ENCODE measurements around the gene STX11. TPM values are rescaled to one million over a fixed set of nuclear protein-coding genes. Genes with fewer than 3 reads are reported as not detected.

Gene STX11
- total RNA-seq, 1 experiment from 2014 or later, result 0.69 TPM

- RAD21 ChIA-PET (ENCODE audit: low non-redundant PET in 1 of 2, low total read pairs in 2 of 2, uncharacterized antibody in 2 of 2, unreplicated experiment in 2 of 2), result no interaction called here
These were observed 67.5 kb downstream of the STX11 start for GRCh38 chr6:144217797-144218196.

More at GRCh38 chr6:144217797-144218196, 67.5 kb downstream of the STX11 start:
- intact Hi-C loops (cut with micrococcal nuclease), result loop anchor here (2.0 to 5.0 kb wide), 5 partner anchors 69 to 640 kb away; no protein-coding TSS in a partner anchor
- peaks cover 0 to 9% of the 10 kb centered on the region in 2 experiments; a peak in 1 of 4 replicates for H3K9me3 ChIP-seq (ENCODE audit: control insufficient read depth in 1 of 2, insufficient read depth in 1 of 2, low read depth in 1 of 2, low read length in 2 of 2)
- ChIA-PET POLR2A (no interaction called here), CTCF (interaction anchor here (0.6 to 2.5 kb wide), 6 partner anchors 10 to 920 kb away, joined by 3 to 9 read pairs (median 5); no protein-coding TSS in a partner anchor)
- H3K36me3 ChIP-seq (ENCODE audit: control insufficient read depth in 1 of 2, insufficient read depth in 2 of 2, low read length in 2 of 2), result no peaks in the 10 kb centered on the region
- H3K27ac ChIP-seq (ENCODE audit: low read depth, low read length), result no peak overlapping the region
- H3K4me3 ChIP-seq (replicated peaks in 1 of 2; ENCODE audit: low read depth in 1 of 2, low read length in 2 of 2), result no peak overlapping the region
- no peaks in the 10 kb centered on the region for H3K79me2 ChIP-seq (ENCODE audit: insufficient read depth, low read length)
- H3K9ac ChIP-seq (ENCODE audit: low read length), result no peak overlapping the region
- no peaks in the 10 kb centered on the region for H4K20me1 ChIP-seq (ENCODE audit: insufficient read depth)
- no peaks in the 10 kb centered on the region for H3K9me2 ChIP-seq (ENCODE audit: insufficient read depth)
- H3K27me3 ChIP-seq (ENCODE audit: insufficient read depth, low read length), result no peaks in the 10 kb centered on the region
- H3K4me2 ChIP-seq (ENCODE audit: low read length), result no peak overlapping the region
- no TSS peak for BruUV-seq (replicated peaks)
- ATAC-seq (no peak), DNase-seq (ENCODE audit: low read depth, low spot score) (no peak)
- no peak for TF ChIP-seq YY1 (IDR thresholded peaks at IDR 0.05; ENCODE audit: extremely low read depth, insufficient replicate concordance, low read depth, low read length)
- TF ChIP-seq RAD21 (IDR thresholded peaks at IDR 0.05; ENCODE audit: low read depth), result no peak
- TF ChIP-seq CTCF (IDR thresholded peaks at IDR 0.05 in 2 of 3, conservative IDR thresholded peaks at IDR 0.05 in 1 of 3; ENCODE audit: borderline replicate concordance in 1 of 3, insufficient read depth in 1 of 3, low read depth in 2 of 3, low read length in 2 of 3), result no peak
- no peak for TF ChIP-seq SRF (IDR thresholded peaks at IDR 0.05; ENCODE audit: low read depth)
- no peak for TF ChIP-seq ATF3 (IDR thresholded peaks at IDR 0.05)
- TF ChIP-seq TCF7L2 (IDR thresholded peaks at IDR 0.05; ENCODE audit: borderline replicate concordance, extremely low read depth, insufficient read depth, insufficient read length), result no peak
- TF ChIP-seq REST (IDR thresholded peaks at IDR 0.05; ENCODE audit: low read depth), result no peak
- TF ChIP-seq SIN3A (IDR thresholded peaks at IDR 0.05; ENCODE audit: low read depth), result no peak
- peak overlapping the region; percentile 91 for H2AFZ ChIP-seq (ENCODE audit: low read depth, low read length, poor library complexity, severe bottlenecking)
- peaks cover 7 to 22% of the 10 kb centered on the region in 2 experiments; a peak in 3 of 4 replicates for H3K4me1 ChIP-seq (ENCODE audit: control insufficient read depth in 1 of 2, insufficient read depth in 2 of 2, low read length in 2 of 2)
